DOHH2 (cell line): ENCODE data around the gene ZNF778.

Experiments
- CTCF ChIP-seq: fragments of 200-600 bp; sonication (generic); IDR thresholded peaks from one replicate; pipeline ENCODE4 v1.5.1; 2014; ENCODE audit warnings: antibody characterized with exemption, mild to moderate bottlenecking, low read depth, low read length; ENCODE audit not compliant: poor library complexity, severe bottlenecking
- EZH2phosphoT487 ChIP-seq: fragments of 200-600 bp; sonication (generic); IDR thresholded peaks from 2 replicates; pipeline ENCODE4 v1.6.1; 2017; ENCODE audit warnings: borderline replicate concordance, mild to moderate bottlenecking, antibody characterized with exemption, low read length, moderate library complexity, mixed read lengths

GRCh38 chr16:89192956-89193575 lies 24.4 kb upstream of the ZNF778 start:
- TF ChIP-seq CTCF (no peak), EZH2phosphoT487 (no peak)
